ENCODE measurements around the gene PTPRU.

PTPRU gene

DNA sequence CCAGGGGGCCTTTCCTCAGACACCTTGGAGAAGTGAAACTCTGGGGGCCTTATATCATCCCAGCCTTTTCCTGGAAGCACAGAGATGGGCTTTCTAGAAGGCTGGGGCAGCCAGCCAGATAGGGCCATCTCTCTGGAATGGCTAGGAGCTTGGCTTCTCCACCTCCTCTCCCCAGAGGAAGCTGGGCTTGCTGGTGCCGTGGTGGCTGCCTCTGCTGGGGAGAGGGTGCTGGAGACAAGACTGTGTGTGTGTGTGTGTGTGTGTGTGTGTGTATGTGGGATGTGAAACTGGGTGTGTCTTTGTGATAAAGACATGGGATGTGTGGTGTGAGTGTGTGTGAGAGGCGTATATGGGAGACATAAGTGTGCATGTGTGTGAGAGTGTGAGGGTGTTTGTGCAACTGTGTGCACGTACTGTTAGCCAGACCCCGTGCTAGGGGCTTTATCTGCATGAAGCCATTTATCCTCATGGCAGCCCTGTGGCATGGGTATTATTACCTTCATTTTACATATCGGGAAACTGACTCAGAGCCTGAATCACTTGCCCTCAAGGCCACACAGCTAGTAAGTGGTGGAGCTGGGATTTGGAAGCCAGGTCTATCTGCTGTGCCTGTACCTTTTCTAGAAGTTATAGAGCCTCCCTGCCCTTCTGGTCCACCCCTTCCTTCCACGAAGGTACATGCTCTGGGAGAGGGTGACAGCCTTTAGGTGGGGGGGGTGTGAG lies 44.2 kb downstream of the PTPRU start:
- H4K20me1 ChIP-seq (ENCODE audit: control insufficient read depth, insufficient read depth, low read depth, low read length) = no peaks in the 10 kb centered on the region
- H3K27ac ChIP-seq (ENCODE audit: low read depth, low read length) = no peak overlapping the region
- peaks cover 10% of the 10 kb centered on the region; the same call in 1 of the 2 replicates for H3K4me1 ChIP-seq (ENCODE audit: control insufficient read depth, low read length)
- TF ChIP-seq, protein P1, sequence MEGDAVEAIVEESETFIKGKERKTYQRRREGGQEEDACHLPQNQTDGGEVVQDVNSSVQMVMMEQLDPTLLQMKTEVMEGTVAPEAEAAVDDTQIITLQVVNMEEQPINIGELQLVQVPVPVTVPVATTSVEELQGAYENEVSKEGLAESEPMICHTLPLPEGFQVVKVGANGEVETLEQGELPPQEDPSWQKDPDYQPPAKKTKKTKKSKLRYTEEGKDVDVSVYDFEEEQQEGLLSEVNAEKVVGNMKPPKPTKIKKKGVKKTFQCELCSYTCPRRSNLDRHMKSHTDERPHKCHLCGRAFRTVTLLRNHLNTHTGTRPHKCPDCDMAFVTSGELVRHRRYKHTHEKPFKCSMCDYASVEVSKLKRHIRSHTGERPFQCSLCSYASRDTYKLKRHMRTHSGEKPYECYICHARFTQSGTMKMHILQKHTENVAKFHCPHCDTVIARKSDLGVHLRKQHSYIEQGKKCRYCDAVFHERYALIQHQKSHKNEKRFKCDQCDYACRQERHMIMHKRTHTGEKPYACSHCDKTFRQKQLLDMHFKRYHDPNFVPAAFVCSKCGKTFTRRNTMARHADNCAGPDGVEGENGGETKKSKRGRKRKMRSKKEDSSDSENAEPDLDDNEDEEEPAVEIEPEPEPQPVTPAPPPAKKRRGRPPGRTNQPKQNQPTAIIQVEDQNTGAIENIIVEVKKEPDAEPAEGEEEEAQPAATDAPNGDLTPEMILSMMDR (IDR thresholded peaks at IDR 0.05; ENCODE audit: low read depth, low read length, poor library complexity, severe bottlenecking) = no peak
- TF ChIP-seq EZH2phosphoT487 (IDR thresholded peaks at IDR 0.05; ENCODE audit: borderline replicate concordance, low read length) = no peak
- H3K4me2 ChIP-seq (ENCODE audit: low read length) = no peak overlapping the region
- no peaks in the 10 kb centered on the region for H3K27me3 ChIP-seq (ENCODE audit: control insufficient read depth, low read length)
- no peaks in the 10 kb centered on the region for H3K36me3 ChIP-seq (ENCODE audit: control insufficient read depth, low read length)
- H3F3A ChIP-seq (ENCODE audit: control insufficient read depth, insufficient read depth) = no peaks in the 10 kb centered on the region
- H3K9me3 ChIP-seq (ENCODE audit: control insufficient read depth, insufficient read depth, low read length) = no peaks in the 10 kb centered on the region
- H3K79me2 ChIP-seq (ENCODE audit: control insufficient read depth, low read length) = no peaks in the 10 kb centered on the region
- H3K4me3 ChIP-seq (ENCODE audit: low read length) = no peak overlapping the region
- no peaks in the 10 kb centered on the region for H3K9me2 ChIP-seq (replicated peaks; ENCODE audit: control insufficient read depth, low read length)

DNA sequence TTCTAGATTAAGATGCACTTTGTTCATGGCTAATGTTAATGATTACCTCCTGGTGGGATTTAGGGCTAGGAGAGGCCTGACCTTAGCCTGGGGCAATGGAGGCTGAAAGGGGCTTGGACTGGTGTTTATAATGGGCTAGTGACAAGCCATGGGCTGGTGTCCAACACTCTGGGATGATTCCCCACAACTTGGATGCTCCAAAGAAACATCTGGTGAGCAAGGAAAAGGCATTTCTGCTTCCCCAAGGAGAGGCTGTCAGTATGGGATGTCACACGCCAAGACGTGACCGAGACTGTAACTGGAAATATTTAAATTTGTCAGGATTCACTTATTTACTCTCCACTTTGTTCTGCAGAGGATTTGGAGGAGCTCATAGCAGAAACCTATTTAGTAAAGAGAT lies 45.2 kb downstream of the PTPRU start:
- Histone ChIP-seq H3K4me1 (ENCODE audit: control insufficient read depth, low read length) (peaks cover 11% of the 10 kb centered on the region), H3K79me2 (ENCODE audit: control insufficient read depth, low read length) (no peaks in the 10 kb centered on the region), H3K9me2 (replicated peaks; ENCODE audit: control insufficient read depth, low read length) (no peaks in the 10 kb centered on the region), H3F3A (ENCODE audit: control insufficient read depth, insufficient read depth) (no peaks in the 10 kb centered on the region), H3K27ac (ENCODE audit: low read depth, low read length) (no peak overlapping the region), H4K20me1 (ENCODE audit: control insufficient read depth, insufficient read depth, low read depth, low read length) (no peaks in the 10 kb centered on the region), H3K4me2 (ENCODE audit: low read length) (no peak overlapping the region), H3K9me3 (ENCODE audit: control insufficient read depth, insufficient read depth, low read length) (no peaks in the 10 kb centered on the region), H3K27me3 (ENCODE audit: control insufficient read depth, low read length) (no peaks in the 10 kb centered on the region), H3K36me3 (ENCODE audit: control insufficient read depth, low read length) (no peaks in the 10 kb centered on the region), H3K4me3 (ENCODE audit: low read length) (no peak overlapping the region)
- TF ChIP-seq, protein P1 (IDR thresholded peaks at IDR 0.05; ENCODE audit: low read depth, low read length, poor library complexity, severe bottlenecking) = no peak
- no peak for TF ChIP-seq EZH2phosphoT487 (IDR thresholded peaks at IDR 0.05; ENCODE audit: borderline replicate concordance, low read length)

DNA sequence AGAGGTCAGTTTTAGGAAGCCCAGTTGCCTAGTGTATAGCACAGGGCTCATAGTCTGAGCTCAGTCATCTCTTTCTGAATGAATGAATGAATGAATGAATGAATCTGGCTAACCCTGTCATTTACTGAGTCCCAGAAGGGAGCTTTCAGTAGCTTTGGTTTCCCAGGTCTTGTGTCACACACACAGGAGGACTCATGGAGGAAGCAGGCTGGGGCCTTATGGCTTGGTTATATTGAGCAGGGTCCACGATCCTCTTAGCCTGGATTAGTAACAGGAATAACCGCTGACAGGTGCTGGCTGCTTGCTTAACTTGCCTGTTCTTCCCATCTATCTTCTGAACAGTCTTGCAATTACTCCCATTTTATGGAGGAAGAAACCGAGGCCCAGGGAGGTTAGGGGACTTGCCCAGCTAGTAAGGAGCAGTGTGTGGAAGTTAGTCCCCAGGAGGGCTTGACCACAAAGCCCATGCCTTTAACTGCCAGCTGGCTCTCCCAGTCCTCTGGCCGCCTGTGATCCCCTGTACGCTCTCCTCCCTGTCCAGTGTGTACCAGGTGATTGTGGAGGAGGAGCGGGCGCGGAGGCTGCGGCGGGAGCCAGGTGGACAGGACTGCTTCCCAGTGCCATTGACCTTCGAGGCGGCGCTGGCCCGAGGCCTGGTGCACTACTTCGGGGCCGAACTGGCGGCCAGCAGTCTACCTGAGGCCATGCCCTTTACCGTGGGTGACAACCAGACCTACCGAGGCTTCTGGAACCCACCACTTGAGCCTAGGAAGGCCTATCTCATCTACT lies 46.0 kb downstream of the PTPRU start:
- Histone ChIP-seq H3K27ac (ENCODE audit: low read depth, low read length) (no peak overlapping the region), H3K79me2 (ENCODE audit: control insufficient read depth, low read length) (no peaks in the 10 kb centered on the region), H3K4me1 (ENCODE audit: control insufficient read depth, low read length) (peaks cover 19% of the 10 kb centered on the region), H3K36me3 (ENCODE audit: control insufficient read depth, low read length) (no peaks in the 10 kb centered on the region), H3F3A (ENCODE audit: control insufficient read depth, insufficient read depth) (no peaks in the 10 kb centered on the region), H4K20me1 (ENCODE audit: control insufficient read depth, insufficient read depth, low read depth, low read length) (no peaks in the 10 kb centered on the region), H3K9me3 (ENCODE audit: control insufficient read depth, insufficient read depth, low read length) (no peaks in the 10 kb centered on the region), H3K27me3 (ENCODE audit: control insufficient read depth, low read length) (no peaks in the 10 kb centered on the region), H3K9me2 (replicated peaks; ENCODE audit: control insufficient read depth, low read length) (no peaks in the 10 kb centered on the region), H3K4me3 (ENCODE audit: low read length) (0 out of 2 replicates have a peak overlapping the region, but pooled peaks have one; percentile 64), H3K4me2 (ENCODE audit: low read length) (no peak overlapping the region; the same call in 1 of the 2 replicates)
- no peak for TF ChIP-seq EZH2phosphoT487 (IDR thresholded peaks at IDR 0.05; ENCODE audit: borderline replicate concordance, low read length)
- TF ChIP-seq, protein P1 (IDR thresholded peaks at IDR 0.05; ENCODE audit: low read depth, low read length, poor library complexity, severe bottlenecking) = no peak
